Measurements from ENCODE around the gene MKI67.
A peak's percentile ranks its signal among the peaks of the same experiment; 100 is the strongest.
"Not testable (repeated sequence)": the region's sequence is repeated elsewhere in the genome, so short reads cannot be mapped to it uniquely, and the experiment has no call there.

Gene MKI67

GRCh38 chr10:128125944-128126764, at the start of gene MKI67:
Gene MKI67 (minus strand): TSS chr10:128126423. CDS start chr10:128125667, 756 bp downstream.
- DNase-seq (ENCODE audit: low read depth in 3 of 3) = peak; percentile 89 to 93 (median 89)

GRCh38 chr10:128174581-128175559, 48.6 kb upstream of the MKI67 start:
- no peak for DNase-seq (ENCODE audit: low read depth in 3 of 3)

DNA sequence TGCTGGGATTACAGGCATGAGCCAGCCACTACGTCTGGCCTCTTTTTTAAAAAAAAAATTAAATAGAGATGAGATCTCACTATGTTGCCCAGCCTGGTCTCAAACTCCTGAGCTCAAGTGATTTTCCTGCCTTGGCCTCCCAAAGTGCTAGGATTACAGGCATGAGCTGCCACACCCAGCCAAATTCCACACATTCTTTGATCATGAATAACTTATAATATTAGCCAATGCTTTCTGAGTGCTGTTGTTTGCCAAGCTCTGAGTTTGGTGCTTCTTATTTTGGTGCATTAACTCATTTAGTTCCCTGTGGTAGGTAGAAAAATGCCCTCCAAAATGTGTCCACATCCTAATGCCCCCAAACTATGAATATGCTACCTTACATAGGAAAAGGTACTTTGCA, 47.2 kb upstream of the MKI67 start:
- no peak for DNase-seq (ENCODE audit: low read depth in 3 of 3)

DNA sequence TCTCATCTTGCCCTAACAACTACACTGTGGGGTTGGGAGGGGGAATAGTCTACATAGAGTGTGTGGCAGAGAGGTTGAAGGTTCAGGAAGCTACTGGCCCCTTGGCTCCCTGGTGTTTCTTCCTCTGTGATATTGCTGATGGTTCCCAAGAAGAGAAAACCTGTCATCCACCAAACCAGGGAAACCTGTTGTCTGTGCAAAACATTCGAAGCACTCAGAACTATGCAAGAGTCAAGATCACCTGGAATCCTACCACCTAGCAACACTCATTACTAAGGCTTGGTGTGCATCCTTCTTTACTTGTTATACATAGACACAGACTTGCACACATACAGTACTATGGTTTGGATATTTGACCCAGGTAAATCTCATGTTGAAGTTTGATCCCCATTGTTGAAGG, 46.5 kb upstream of the MKI67 start:
- no peak for DNase-seq (ENCODE audit: low read depth in 3 of 3)

DNA sequence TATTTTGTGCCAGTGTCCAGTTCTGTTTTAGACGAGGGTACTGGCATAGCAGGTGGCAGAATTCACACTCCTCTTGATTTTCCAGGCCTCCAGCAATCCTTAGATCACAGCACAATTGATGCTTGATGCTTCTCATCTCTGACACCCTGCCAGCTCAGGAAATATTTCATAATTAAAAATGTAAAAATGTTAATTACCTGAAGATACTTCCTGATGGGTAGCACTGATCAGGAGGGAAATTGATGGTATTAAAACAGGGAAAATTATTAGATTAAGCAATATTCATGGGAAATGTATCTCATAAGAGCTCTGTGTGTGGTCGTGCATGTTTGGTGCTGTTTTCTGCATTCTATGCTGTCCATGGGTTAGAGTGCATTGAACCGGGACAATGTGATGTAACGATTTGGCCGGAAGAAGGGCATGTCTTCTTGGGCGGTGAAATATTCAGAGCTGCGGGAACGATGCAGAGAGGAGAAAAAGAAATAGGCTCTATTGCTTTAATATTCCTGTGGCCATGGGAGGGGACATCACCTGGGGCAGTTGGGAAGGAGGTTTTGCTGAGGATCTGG, 43.7 kb upstream of the MKI67 start:
- no peak for DNase-seq (ENCODE audit: low read depth in 3 of 3)

DNA sequence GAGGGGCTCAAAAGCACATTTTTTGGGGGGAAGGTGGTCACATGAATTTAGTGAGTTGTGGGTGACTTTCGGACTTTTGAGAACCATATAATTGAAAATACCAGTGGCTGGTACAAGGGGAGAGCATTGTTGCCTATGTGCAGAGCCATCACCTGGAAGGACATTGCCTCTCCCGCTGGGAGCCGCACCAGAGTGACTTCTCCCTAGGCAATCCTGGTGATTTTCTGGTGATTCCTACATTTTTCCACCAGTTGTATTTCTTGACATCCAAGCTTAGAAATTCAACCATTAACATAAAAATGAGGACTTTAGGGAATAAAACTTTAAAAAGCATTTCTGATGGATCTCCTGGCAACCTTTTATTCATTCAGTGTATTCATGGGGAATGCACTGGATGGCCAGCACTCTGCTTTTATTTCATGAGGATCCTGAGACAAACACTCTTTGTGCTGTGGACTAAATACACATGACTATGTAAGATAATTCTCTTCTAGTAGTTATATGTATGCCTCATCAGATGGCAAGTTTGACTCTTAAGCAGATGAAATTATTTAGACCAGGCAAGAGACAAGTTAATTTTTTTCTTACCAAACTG, 41.8 kb upstream of the MKI67 start:
- DNase-seq (ENCODE audit: low read depth in 3 of 3) = no peak

DNA sequence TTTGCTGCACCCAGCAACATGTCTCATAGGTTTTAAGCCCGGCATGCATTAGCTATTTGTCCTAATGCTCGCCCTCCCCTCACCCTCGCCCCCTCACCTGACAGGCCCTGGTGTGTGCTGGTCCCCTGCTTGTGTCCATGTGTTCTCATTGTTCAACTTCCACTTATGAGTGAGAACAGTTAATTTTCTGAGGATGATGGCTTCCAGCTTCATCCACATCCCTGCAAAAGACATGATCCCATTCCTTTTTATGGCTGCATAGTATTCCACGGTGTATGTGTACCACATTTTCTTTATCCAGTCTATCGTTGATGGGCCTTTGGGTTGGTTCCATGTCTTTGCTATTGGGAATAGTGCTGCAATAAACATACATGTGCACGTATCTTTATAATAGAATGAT, 40.9 kb upstream of the MKI67 start:
- DNase-seq (ENCODE audit: low read depth in 3 of 3) = not testable (repeated sequence)

DNA sequence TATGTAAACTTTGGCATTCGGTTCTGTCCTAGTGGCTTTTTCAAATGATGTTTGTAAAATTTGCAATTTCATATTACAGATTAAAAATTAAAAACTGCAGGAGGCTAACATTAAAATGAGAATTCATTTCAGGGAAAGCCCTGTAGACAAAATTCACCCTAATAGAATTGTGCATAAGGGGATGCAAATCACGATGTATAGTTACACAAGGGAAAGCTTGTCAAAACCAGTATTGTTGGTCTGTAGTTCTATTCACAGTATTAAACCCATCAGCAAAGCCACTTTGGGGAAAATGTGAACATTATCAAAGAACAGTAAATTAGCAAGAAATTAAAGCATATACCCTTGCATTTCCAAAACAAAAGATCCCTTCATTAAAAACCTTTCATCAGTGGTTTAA, 39.9 kb upstream of the MKI67 start:
- no peak for DNase-seq (ENCODE audit: low read depth in 3 of 3)

GRCh38 chr10:128165536-128165935, 39.3 kb upstream of the MKI67 start:
- no peak for DNase-seq (ENCODE audit: low read depth in 3 of 3)

GRCh38 chr10:128163701-128164100, 37.5 kb upstream of the MKI67 start:
- DNase-seq (ENCODE audit: low read depth in 3 of 3) = no peak

DNA sequence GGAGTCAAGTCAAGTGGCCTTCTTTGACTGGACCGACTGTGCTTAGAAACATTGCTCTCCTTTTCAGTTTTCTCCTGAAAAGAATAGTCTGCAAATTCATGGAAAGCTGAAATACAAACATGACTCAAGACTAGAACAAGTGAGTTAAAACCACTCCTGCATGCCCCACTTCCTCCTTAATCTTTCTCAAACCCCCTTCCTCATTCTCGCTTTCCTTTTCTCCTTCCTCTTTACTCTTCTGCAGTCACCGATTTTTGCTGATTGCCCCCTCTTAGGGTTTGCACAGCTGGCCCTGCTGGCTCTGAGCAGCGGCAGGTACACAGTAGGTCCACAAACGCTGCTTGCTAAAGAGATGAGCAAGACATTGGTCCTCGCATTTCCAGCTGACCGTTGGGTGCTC, 34.8 kb upstream of the MKI67 start:
- no peak for DNase-seq (ENCODE audit: low read depth in 3 of 3)

DNA sequence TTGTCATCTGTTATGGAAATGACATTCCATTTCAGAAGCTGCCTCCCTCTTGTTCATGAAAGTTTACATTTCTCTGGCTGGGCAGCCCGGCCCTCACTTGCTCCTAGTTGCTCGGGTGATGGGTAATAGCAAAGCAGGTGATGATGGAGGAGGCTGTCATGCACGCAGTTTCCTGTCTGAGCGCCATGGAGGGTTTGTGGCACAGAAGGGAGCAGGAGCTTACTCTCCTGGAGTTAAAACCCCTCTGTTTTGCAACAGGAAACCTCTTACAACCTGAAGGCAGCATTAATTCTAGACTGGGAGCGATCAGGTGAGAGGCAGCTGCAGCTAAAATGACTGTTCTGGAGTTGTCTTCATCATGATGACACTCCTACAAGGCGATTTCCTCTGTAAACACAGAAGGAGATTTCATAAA, 34.1 kb upstream of the MKI67 start:
- DNase-seq (ENCODE audit: low read depth in 3 of 3) = no peak

GRCh38 chr10:128158021-128158795, 32.0 kb upstream of the MKI67 start:
- DNase-seq (ENCODE audit: low read depth in 3 of 3) = no peak

GRCh38 chr10:128156999-128157755, 31.0 kb upstream of the MKI67 start:
- DNase-seq (ENCODE audit: low read depth in 3 of 3) = no peak

- DNase-seq (ENCODE audit: low read depth in 3 of 3) = no peak
Measured at GRCh38 chr10:128152741-128153580, 26.7 kb upstream of the MKI67 start.

- DNase-seq (ENCODE audit: low read depth in 3 of 3) = no peak
Measured at GRCh38 chr10:128151031-128151430, 24.8 kb upstream of the MKI67 start.

DNA sequence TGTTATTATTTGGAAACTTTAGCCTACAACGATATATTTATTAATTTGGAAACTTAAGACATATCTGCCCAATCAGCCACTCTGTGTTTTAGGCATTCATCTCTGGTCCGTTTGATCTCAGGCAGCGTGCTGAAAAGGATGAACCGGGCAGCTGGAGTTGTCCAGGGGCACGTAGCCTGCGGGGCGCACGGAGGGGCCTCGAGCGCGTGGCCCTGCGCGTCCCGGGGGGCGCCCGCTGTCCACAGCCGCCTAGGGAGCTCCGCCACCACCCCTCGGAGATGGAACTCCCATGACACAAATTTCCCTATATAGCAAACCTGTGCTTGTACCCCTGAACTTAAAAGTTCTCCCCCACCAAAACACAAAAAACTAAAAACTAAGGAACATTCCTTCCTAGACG, 24.3 kb upstream of the MKI67 start:
- no peak for DNase-seq (ENCODE audit: low read depth in 3 of 3)

DNA sequence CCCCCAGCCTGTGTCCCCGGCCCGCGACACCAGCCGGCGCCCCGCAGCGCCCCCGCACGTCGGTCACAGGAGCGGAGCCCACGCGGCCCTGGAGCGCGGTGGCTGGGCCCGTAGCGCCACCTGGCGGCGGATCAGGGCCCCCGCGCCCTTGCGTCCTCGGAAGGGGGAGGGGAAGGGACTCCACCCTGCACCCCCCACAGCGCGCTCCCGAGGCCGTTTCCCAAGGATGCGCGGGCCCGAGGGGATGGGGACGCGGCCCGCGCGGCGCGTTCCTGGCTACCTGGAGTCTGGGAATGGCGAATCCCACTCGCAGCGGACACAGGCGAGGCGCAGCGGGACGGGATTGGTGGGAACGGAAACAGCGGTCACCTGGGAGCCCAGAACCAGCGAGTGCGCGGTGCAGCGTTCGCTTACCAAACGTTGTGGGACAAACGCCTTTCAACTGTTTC, 23.8 kb upstream of the MKI67 start:
- peak; percentile 45 to 72 (median 49) for DNase-seq (ENCODE audit: low read depth in 3 of 3)

DNA sequence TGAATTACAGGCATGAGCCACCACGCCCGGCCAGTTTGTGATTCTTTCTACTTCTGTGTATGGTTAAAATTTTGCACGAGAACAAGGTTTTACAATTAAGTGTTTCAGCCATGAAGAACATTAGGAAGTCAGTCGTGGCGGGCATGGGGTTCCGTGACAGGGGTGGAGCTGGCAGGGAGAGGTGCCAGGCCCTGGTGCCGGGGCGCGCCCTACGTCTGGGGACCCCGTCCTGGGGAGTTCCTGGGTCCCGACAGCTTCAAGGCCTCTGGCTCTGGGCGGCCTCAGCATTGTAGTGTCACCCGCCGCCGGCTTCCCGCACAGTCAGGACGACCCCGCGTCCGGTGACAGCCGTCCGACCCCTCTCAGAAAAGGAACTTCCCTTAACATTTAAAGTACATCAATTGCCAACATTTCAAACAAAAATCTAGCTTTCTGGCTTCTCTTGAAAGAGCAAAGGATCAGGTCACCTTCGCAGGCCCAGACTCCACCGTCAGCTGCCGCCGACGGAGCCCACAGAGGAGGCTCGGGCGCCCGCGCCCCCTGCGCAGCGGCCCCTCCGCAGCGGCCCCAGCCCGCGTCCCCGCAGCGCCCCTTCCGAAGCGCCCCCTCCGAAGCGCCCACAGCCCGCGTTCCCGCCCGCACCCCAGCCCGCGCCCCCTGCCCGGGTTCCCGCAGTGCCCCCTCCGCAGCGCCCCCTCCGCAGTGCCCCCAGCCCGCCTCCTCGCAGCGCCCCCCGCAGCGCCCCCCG, 23.2 kb upstream of the MKI67 start:
- DNase-seq (ENCODE audit: low read depth in 3 of 3) = no peak

All from stimulated activated CD4-positive, alpha-beta T cell treated with anti-CD3 and anti-CD28 coated beads, TNF-alpha, amount 100 ng/mL, for 48 hours (primary cell).